IPS-20b (cell line): ENCODE results near the gene MALRD1.

Experiments
- H3K27ac ChIP-seq: one replicate; pipeline ENCODE4 v1.5.1; 2013; ENCODE audit warnings: low read length
- H3K27me3 ChIP-seq: 2 replicates; pipeline ENCODE4 v1.6.1; 2013; ENCODE audit warnings: mild to moderate bottlenecking, low read length, inconsistent platforms; ENCODE audit not compliant: insufficient read depth
- H3K36me3 ChIP-seq: 2 replicates; pipeline ENCODE4 v1.6.1; 2013; ENCODE audit warnings: low read depth, mild to moderate bottlenecking, inconsistent platforms, low read length, moderate library complexity; ENCODE audit not compliant: insufficient read depth
- H3K4me1 ChIP-seq: 2 replicates; pipeline ENCODE4 v1.6.1; 2013; ENCODE audit warnings: mild to moderate bottlenecking, control low read depth, inconsistent platforms, low read length, moderate library complexity; ENCODE audit not compliant: insufficient read depth
- H3K4me3 ChIP-seq: 2 replicates; pipeline ENCODE4 v1.5.1; 2013; ENCODE audit warnings: mild to moderate bottlenecking, low read length, inconsistent platforms
- H3K9ac ChIP-seq: 2 replicates; pipeline ENCODE4 v1.6.1; 2013; ENCODE audit warnings: low read depth, mild to moderate bottlenecking, inconsistent platforms, low read length, moderate library complexity
- H3K9me3 ChIP-seq: 2 replicates; pipeline ENCODE4 v1.6.1; 2013; ENCODE audit warnings: mild to moderate bottlenecking, low read depth, low read length, inconsistent platforms; ENCODE audit not compliant: insufficient read depth

The MALRD1 gene

GRCh38 chr10:19658622-19659233 is 610.1 kb downstream of the MALRD1 start:
- Histone ChIP-seq H3K36me3 (no peaks in the 10 kb centered on the region), H3K27ac (no peak overlapping the region), H3K27me3 (no peaks in the 10 kb centered on the region), H3K4me3 (no peak overlapping the region), H3K4me1 (no peaks in the 10 kb centered on the region), H3K9me3 (no peaks in the 10 kb centered on the region), H3K9ac (no peak overlapping the region)

- Histone ChIP-seq H3K27me3 (no peaks in the 10 kb centered on the region), H3K4me3 (no peak overlapping the region)
Observed at GRCh38 chr10:19659920-19660655, 611.5 kb downstream of the MALRD1 start.

GRCh38 chr10:19663344-19663743 is 614.7 kb downstream of the MALRD1 start:
- no peaks in the 10 kb centered on the region for H3K27me3 ChIP-seq
- H3K9ac ChIP-seq = no peak overlapping the region
- H3K9me3 ChIP-seq = no peaks in the 10 kb centered on the region
- H3K4me3 ChIP-seq = no peak overlapping the region
- H3K4me1 ChIP-seq = no peaks in the 10 kb centered on the region
- no peak overlapping the region for H3K27ac ChIP-seq
- H3K36me3 ChIP-seq = no peaks in the 10 kb centered on the region

More at GRCh38 chr10:19659920-19660655, 611.5 kb downstream of the MALRD1 start:
- H3K36me3 ChIP-seq = no peaks in the 10 kb centered on the region
- no peak overlapping the region for H3K9ac ChIP-seq
- no peaks in the 10 kb centered on the region for H3K9me3 ChIP-seq
- H3K4me1 ChIP-seq = no peaks in the 10 kb centered on the region
- no peak overlapping the region for H3K27ac ChIP-seq

GRCh38 chr10:19668116-19668515 is 619.5 kb downstream of the MALRD1 start:
- H3K36me3 ChIP-seq = no peaks in the 10 kb centered on the region
- H3K27ac ChIP-seq = no peak overlapping the region
- no peak overlapping the region for H3K4me3 ChIP-seq
- no peaks in the 10 kb centered on the region for H3K9me3 ChIP-seq
- no peaks in the 10 kb centered on the region for H3K4me1 ChIP-seq
- no peak overlapping the region for H3K9ac ChIP-seq
- no peaks in the 10 kb centered on the region for H3K27me3 ChIP-seq

- H3K4me1 ChIP-seq = no peaks in the 10 kb centered on the region
Observed at GRCh38 chr10:19676063-19676462, 627.5 kb downstream of the MALRD1 start.

GRCh38 chr10:19683356-19683755 is 634.8 kb downstream of the MALRD1 start:
- Histone ChIP-seq H3K9me3 (no peaks in the 10 kb centered on the region), H3K36me3 (no peaks in the 10 kb centered on the region), H3K4me3 (no peak overlapping the region), H3K27ac (no peak overlapping the region), H3K9ac (no peak overlapping the region), H3K27me3 (no peaks in the 10 kb centered on the region), H3K4me1 (no peaks in the 10 kb centered on the region)

More at GRCh38 chr10:19676063-19676462, 627.5 kb downstream of the MALRD1 start:
- no peaks in the 10 kb centered on the region for H3K27me3 ChIP-seq
- H3K36me3 ChIP-seq = no peaks in the 10 kb centered on the region
- H3K4me3 ChIP-seq = no peak overlapping the region
- no peak overlapping the region for H3K27ac ChIP-seq
- H3K9me3 ChIP-seq = no peaks in the 10 kb centered on the region
- H3K9ac ChIP-seq = no peak overlapping the region

- no peaks in the 10 kb centered on the region for H3K27me3 ChIP-seq
Observed at GRCh38 chr10:19683960-19684359, 635.4 kb downstream of the MALRD1 start.

GRCh38 chr10:19688344-19688743 is 639.7 kb downstream of the MALRD1 start:
- H3K36me3 ChIP-seq = no peaks in the 10 kb centered on the region
- no peaks in the 10 kb centered on the region for H3K9me3 ChIP-seq
- H3K27ac ChIP-seq = no peak overlapping the region
- no peak overlapping the region for H3K9ac ChIP-seq
- H3K4me3 ChIP-seq = no peak overlapping the region
- H3K27me3 ChIP-seq = no peaks in the 10 kb centered on the region
- no peaks in the 10 kb centered on the region for H3K4me1 ChIP-seq

More at GRCh38 chr10:19683960-19684359, 635.4 kb downstream of the MALRD1 start:
- H3K9ac ChIP-seq = no peak overlapping the region
- H3K9me3 ChIP-seq = no peaks in the 10 kb centered on the region
- H3K4me3 ChIP-seq = no peak overlapping the region
- H3K4me1 ChIP-seq = no peaks in the 10 kb centered on the region
- H3K36me3 ChIP-seq = no peaks in the 10 kb centered on the region
- H3K27ac ChIP-seq = no peak overlapping the region

- Histone ChIP-seq H3K9ac (no peak overlapping the region), H3K4me3 (no peak overlapping the region), H3K27ac (no peak overlapping the region), H3K9me3 (no peaks in the 10 kb centered on the region), H3K4me1 (no peaks in the 10 kb centered on the region), H3K36me3 (no peaks in the 10 kb centered on the region), H3K27me3 (no peaks in the 10 kb centered on the region)
Observed at GRCh38 chr10:19689231-19689630, 640.6 kb downstream of the MALRD1 start.

GRCh38 chr10:19699299-19699698 is 650.7 kb downstream of the MALRD1 start:
- Histone ChIP-seq H3K27me3 (no peaks in the 10 kb centered on the region), H3K4me3 (no peak overlapping the region), H3K4me1 (no peaks in the 10 kb centered on the region), H3K36me3 (no peaks in the 10 kb centered on the region), H3K27ac (no peak overlapping the region), H3K9me3 (no peaks in the 10 kb centered on the region), H3K9ac (no peak overlapping the region)

GRCh38 chr10:19701427-19702052 is 652.9 kb downstream of the MALRD1 start:
- Histone ChIP-seq H3K9ac (no peak overlapping the region), H3K9me3 (no peaks in the 10 kb centered on the region), H3K36me3 (no peaks in the 10 kb centered on the region), H3K27ac (no peak overlapping the region), H3K4me3 (no peak overlapping the region), H3K4me1 (no peaks in the 10 kb centered on the region), H3K27me3 (no peaks in the 10 kb centered on the region)

- Histone ChIP-seq H3K4me3 (no peak overlapping the region), H3K27me3 (no peaks in the 10 kb centered on the region), H3K9me3 (no peaks in the 10 kb centered on the region), H3K27ac (no peak overlapping the region), H3K9ac (no peak overlapping the region), H3K4me1 (no peaks in the 10 kb centered on the region), H3K36me3 (no peaks in the 10 kb centered on the region)
Observed at GRCh38 chr10:19702215-19702614, 653.6 kb downstream of the MALRD1 start.
